Memory B cell (primary cell): Measurements from ENCODE around the gene TRPM6.

ENCODE experiments used
- ATAC-seq: fragments of 150-1000 bp; cut with Tn5 transposase; 2 replicates; pipeline ENCODE4 v1.10.0; 2021; ENCODE audit warnings: low read depth, mild to moderate bottlenecking, moderate library complexity
- DNase-seq, 2 donors: peaks; one replicate each; pipeline ENCODE4 v3.0.0; 2022; ENCODE audit warnings: low spot score in 2 of 2
- H3K27ac Mint-ChIP-seq: one replicate; pipeline ENCODE4 v1.8.0; 2022; ENCODE audit warnings: mild to moderate bottlenecking, moderate library complexity, mixed read lengths
- H3K27me3 Mint-ChIP-seq: one replicate; pipeline ENCODE4 v1.8.0; 2022; ENCODE audit warnings: mixed read lengths
- H3K36me3 Mint-ChIP-seq: one replicate; pipeline ENCODE4 v1.8.0; 2022; ENCODE audit warnings: mild to moderate bottlenecking, mixed read lengths
- H3K4me1 Mint-ChIP-seq: one replicate; pipeline ENCODE4 v1.8.0; 2022; ENCODE audit warnings: mixed read lengths
- H3K4me3 Mint-ChIP-seq: one replicate; pipeline ENCODE4 v1.8.0; 2022; ENCODE audit warnings: mild to moderate bottlenecking, moderate library complexity, mixed read lengths
- H3K9me3 Mint-ChIP-seq: one replicate; pipeline ENCODE4 v1.8.0; 2022; ENCODE audit warnings: mixed read lengths

TRPM6 gene

DNA sequence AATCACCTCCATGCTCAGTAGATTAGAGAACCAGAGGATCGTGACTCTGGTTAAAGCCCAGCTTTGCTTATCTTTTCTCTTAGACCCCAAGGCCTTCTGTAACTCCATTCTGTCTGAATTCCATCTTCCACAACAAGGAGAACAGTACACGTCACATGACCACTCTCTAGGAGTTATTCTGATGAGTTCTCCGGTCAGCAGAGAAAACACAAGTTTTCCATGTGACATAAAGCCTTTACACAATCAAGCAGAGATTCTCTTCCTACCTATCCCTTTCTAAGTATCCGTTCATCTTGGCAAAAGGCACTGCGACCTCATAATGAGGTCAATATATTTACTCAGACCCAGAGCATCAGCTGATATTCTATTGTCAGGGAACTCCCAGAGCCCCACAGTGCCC lies 112.3 kb downstream of the TRPM6 start:
- no peak for DNase-seq
- Mint-ChIP-seq H3K36me3 (no peaks in the 10 kb centered on the region), H3K27ac (no peak overlapping the region), H3K4me1 (peaks cover 5% of the 10 kb centered on the region), H3K4me3 (no peak overlapping the region), H3K9me3 (no peaks in the 10 kb centered on the region), H3K27me3 (peaks cover 12% of the 10 kb centered on the region)
- ATAC-seq: no peak

DNA sequence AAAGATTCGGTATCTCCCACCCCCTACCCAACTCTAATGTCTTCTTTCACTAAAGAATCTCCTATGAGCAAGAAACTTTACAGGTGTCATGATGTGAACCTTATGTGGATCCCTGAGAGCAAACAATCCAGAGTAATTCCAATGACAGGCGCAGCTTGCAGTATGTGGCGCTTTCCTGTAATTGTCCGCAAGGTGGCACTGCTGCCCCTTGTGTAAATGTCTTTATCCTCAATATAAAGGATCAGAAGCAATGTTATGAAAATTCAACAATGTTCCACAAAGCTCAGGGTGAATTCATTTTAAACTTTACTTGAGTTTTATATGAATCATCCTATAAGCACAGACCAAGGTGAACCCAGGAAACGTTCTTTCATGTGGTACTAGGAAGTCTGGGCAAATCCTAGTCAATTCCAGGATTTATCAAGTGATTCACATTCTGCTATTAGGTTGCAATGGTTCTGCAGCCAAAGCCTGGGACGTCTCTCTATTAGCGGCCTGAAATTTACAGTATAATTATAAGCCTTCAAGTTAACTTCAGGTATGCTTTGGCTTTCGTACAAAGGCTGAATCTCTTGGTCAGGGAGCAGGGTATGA lies 113.7 kb downstream of the TRPM6 start:
- Mint-ChIP-seq H3K27me3 (peaks cover 13% of the 10 kb centered on the region), H3K4me1 (peaks cover 5% of the 10 kb centered on the region), H3K9me3 (no peaks in the 10 kb centered on the region), H3K4me3 (no peak overlapping the region), H3K27ac (no peak overlapping the region), H3K36me3 (no peaks in the 10 kb centered on the region)
- ATAC-seq: peak; percentile 61
- peak; percentile 56 for DNase-seq

DNA sequence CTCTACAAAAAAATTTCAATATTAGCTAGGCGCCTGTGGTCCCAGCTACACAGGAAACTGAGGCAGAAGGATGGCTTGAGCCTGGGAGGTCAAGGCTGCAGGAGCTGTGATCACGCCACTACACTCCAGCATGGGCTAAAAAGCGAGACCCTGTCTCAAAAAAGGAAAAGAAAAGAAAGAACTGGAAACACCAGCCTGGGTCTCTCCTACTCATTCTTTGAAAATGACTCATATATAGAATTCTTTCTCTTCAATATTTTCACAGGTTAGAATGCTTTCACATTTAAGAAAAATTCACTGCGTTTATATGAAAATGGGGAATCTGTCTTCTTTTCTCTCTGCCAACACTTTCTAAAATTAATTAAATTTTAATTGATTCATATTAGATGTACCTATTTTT lies 115.6 kb downstream of the TRPM6 start:
- peaks cover 5% of the 10 kb centered on the region for H3K4me1 Mint-ChIP-seq
- no peak overlapping the region for H3K27ac Mint-ChIP-seq
- H3K27me3 Mint-ChIP-seq: peaks cover 16% of the 10 kb centered on the region
- H3K4me3 Mint-ChIP-seq: no peak overlapping the region
- H3K36me3 Mint-ChIP-seq: no peaks in the 10 kb centered on the region
- no peak for DNase-seq
- no peaks in the 10 kb centered on the region for H3K9me3 Mint-ChIP-seq
- no peak for ATAC-seq

DNA sequence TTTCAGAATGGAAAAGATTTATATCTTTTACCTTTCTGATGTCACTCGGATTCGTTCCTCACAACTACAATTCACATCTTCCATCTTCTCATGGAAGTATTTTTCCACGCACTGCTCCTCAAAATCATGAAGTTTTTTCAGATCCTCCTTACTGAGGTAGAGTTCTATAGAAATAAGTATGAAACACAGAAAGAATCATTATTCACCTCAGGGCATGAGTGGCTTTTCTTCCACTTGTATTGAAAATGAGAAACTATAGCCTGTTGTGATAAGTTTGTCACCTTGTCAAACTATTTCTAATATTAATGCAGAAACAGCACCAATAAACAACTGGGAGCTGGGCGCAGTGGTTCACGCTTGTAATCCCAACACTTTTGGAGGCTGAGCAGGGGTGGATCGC lies 116.0 kb downstream of the TRPM6 start:
- peaks cover 5% of the 10 kb centered on the region for H3K4me1 Mint-ChIP-seq
- no peaks in the 10 kb centered on the region for H3K36me3 Mint-ChIP-seq
- H3K27me3 Mint-ChIP-seq: peaks cover 16% of the 10 kb centered on the region
- H3K9me3 Mint-ChIP-seq: no peaks in the 10 kb centered on the region
- no peak for DNase-seq
- H3K27ac Mint-ChIP-seq: no peak overlapping the region
- H3K4me3 Mint-ChIP-seq: no peak overlapping the region
- ATAC-seq: no peak

DNA sequence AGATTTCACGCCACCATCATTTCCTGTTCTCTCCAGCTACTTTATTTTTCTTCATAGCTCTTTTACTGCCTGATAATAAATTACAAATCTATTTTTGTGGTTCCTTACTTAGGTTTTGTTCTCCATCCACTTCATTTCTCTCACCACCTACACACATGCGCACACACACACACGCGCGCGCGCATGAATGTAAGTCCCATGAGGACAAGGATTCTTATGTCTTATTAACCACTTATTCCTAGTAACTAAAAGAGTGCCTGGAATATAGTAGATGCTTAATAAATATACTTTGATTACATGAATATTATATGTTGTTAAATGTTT lies 116.5 kb downstream of the TRPM6 start:
- H3K4me1 Mint-ChIP-seq: peaks cover 5% of the 10 kb centered on the region
- no peak overlapping the region for H3K27ac Mint-ChIP-seq
- no peaks in the 10 kb centered on the region for H3K9me3 Mint-ChIP-seq
- no peak for ATAC-seq
- H3K27me3 Mint-ChIP-seq: peaks cover 16% of the 10 kb centered on the region
- H3K36me3 Mint-ChIP-seq: no peaks in the 10 kb centered on the region
- no peak overlapping the region for H3K4me3 Mint-ChIP-seq
- no peak for DNase-seq

DNA sequence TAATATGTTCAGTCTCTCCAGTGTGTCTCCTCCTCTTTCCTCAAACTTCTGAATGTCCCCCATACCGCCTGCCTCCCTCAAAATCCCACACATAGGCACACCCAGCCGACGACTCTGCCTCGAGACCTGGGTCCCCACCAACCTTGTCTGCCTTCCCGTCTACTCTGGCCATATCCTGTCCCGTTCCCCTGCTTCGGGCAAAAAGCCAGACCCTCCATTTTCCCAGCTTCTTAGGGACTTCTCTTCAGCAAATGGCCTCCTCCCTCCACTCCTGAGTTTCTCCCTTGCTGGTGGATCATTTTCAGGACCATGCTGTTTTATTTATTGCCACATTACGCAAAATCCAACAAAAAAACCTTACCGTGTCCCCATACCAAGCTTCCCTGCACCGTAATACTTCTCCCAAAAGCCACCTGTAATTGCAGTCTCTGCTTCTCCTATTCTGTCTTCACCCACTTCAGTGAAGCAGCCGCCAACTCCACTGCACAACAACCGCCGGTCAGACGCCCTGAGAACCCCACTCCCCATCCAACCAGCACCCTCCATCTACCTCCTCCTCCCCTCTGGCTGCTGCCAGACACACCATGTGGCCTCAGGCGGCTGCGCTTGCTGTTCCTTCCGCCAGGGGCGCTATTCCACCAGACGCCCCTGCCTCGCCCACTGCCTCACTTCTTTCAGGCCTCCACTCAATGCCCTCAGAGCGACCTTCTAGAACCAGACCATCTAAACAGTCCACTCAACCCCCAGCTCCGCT lies 117.0 kb downstream of the TRPM6 start:
- peaks cover 5% of the 10 kb centered on the region for H3K4me1 Mint-ChIP-seq
- no peaks in the 10 kb centered on the region for H3K9me3 Mint-ChIP-seq
- ATAC-seq: peak; percentile 85
- H3K36me3 Mint-ChIP-seq: no peaks in the 10 kb centered on the region
- H3K27me3 Mint-ChIP-seq: peaks cover 16% of the 10 kb centered on the region
- peak; percentile 23 to 54 for DNase-seq
- no peak overlapping the region for H3K4me3 Mint-ChIP-seq
- H3K27ac Mint-ChIP-seq: no peak overlapping the region

DNA sequence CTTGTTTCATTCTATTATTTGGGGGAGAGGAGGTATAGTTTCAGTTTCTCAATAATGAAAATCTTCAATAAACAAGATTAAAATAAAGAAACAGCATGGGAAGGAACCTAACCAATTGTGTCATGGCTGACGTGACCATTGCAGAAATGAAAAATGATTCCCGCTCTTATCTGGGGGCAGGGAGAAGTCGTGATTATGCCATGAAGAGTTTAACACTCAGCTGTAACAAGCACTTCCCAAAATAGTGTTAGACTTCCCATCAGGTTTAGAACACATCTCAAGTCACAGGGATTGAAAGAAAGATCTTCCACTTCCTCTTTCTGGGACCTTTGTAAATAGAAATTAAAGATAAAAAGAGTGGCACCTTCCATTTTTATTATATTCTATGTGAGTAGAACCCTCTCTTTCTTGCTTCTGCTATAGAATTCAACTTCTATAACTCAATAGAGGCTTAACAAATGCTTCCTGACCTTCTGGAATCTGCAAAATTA lies 122.2 kb downstream of the TRPM6 start:
- Mint-ChIP-seq H3K4me1 (peaks cover 2% of the 10 kb centered on the region), H3K36me3 (no peaks in the 10 kb centered on the region), H3K27ac (no peak overlapping the region)

DNA sequence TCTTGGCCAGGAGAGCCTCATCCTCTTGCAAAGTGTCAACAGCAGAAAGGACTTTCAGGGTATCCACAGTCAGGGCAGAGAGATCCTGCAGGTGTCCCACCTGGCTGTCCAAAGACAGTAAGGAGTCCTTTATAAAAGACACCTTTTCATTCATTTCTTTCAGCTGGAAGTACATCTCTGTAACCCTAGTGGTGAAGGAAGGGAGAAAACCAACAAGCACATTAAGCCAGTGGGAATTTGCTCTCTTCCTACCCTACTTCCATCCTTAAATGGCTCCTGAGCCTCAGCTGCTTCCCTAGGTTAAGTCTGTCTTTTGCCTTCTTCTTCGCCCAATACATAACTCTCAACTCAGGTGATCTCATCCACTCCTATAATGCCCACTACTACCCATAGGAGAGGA lies 124.8 kb downstream of the TRPM6 start:
- Mint-ChIP-seq H3K9me3 (no peaks in the 10 kb centered on the region), H3K4me1 (peaks cover 2% of the 10 kb centered on the region), H3K27me3 (peaks cover 7% of the 10 kb centered on the region), H3K27ac (no peak overlapping the region), H3K36me3 (no peaks in the 10 kb centered on the region), H3K4me3 (no peak overlapping the region)
- ATAC-seq (no peak), DNase-seq (no peak)

More for the DNA sequence above, 122.2 kb downstream of the TRPM6 start:
- Mint-ChIP-seq H3K4me3 (no peak overlapping the region), H3K9me3 (no peaks in the 10 kb centered on the region), H3K27me3 (peaks cover 18% of the 10 kb centered on the region)
- ATAC-seq (no peak), DNase-seq (no peak)

DNA sequence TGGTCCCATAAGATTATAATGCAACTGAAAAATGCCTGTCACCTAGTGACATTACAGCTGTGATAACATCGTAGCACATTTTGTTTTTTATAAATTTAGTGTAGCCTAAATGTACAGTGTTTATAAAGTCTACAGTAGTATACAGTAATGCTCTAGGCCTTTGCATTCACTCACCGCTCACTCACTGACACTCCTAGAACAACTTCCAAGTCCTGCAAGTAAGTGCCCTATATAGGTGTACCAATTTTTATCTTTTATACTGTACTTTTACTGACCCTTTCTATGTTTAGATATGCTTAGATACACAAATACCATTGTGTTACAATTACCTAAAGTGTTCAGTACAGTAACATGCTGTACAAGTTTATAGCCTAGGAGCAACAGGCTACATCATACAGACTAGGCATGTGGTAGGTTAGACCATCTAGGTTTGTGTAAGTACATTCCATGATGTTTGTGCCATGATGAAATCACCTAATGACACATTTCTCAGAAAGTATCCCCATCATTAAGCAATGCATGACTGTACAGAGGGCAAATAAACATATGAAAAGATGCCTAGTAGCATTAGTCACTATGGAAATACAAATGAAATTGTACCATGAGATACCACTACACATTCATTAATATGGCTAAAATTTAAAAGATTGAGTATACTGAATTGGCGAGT lies 127.6 kb downstream of the TRPM6 start:
- no peaks in the 10 kb centered on the region for H3K4me1 Mint-ChIP-seq
- no peak overlapping the region for H3K4me3 Mint-ChIP-seq
- no peak for ATAC-seq
- H3K36me3 Mint-ChIP-seq: no peaks in the 10 kb centered on the region
- H3K27ac Mint-ChIP-seq: no peak overlapping the region
- peaks cover 7% of the 10 kb centered on the region for H3K27me3 Mint-ChIP-seq
- no peaks in the 10 kb centered on the region for H3K9me3 Mint-ChIP-seq
- DNase-seq: no peak

DNA sequence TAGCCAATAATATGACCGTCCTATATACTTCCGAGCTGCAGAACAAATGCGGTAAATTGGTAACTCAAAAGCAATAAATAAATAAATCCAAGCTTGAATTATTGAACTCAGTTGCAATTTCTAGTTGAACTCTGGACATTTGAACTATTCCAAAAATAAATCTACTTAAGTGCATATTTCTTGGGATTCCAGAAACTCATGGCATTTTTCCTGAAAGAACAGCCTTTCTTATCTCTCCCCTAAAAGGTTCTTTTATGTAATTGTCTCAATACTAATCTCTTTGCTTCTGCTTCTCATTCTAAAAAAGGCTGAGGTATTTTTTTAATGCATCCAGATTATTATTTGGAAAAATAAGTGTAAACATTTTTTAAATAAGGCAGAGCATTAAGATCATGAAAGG lies 131.7 kb downstream of the TRPM6 start:
- no peak overlapping the region for H3K27ac Mint-ChIP-seq
- no peaks in the 10 kb centered on the region for H3K36me3 Mint-ChIP-seq
- DNase-seq: no peak
- H3K4me3 Mint-ChIP-seq: no peak overlapping the region
- H3K9me3 Mint-ChIP-seq: no peaks in the 10 kb centered on the region
- H3K4me1 Mint-ChIP-seq: no peaks in the 10 kb centered on the region
- ATAC-seq: no peak
- H3K27me3 Mint-ChIP-seq: peaks cover 2% of the 10 kb centered on the region

DNA sequence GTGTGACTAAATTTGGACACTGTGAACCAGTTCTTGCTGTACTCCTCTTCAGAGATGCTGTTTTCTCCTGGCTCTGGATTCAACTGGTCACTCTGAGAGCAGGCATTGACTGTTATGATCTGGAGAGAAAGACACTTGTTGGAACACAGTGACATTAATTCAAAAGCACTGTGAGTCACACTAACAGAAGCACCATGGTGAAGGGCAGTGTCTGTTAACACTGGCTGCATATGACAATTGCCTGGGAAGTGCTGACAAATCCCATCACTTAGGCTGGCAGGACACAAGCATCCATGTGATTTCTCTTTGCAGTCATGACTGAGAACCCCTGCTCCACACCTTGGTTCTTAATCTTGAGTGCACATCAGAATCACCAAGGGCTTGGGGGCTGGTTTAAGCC lies 132.4 kb downstream of the TRPM6 start:
- DNase-seq: no peak
- H3K27ac Mint-ChIP-seq: no peak overlapping the region
- H3K36me3 Mint-ChIP-seq: no peaks in the 10 kb centered on the region
- ATAC-seq: no peak
- no peak overlapping the region for H3K4me3 Mint-ChIP-seq
- peaks cover 2% of the 10 kb centered on the region for H3K27me3 Mint-ChIP-seq
- H3K4me1 Mint-ChIP-seq: no peaks in the 10 kb centered on the region
- no peaks in the 10 kb centered on the region for H3K9me3 Mint-ChIP-seq

DNA sequence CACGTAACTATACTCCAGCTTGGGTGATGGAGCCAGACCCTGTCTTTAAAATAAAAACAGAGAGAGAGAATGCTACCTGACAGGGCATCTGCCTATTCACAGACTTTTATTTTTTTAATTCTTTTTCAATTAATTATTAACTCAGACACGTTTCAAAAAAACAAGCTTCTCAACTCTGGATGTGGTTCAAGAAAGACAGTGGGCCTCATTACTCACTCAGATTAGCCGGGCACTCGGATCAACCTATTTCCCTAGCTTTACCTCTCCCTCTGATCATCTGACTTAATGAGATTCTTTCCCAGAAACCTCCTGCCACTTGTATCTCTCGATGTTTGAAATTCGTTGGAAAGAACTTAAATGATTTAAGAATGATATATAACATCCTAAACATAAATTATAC lies 134.1 kb downstream of the TRPM6 start:
- ATAC-seq (no peak), DNase-seq (no peak)
- Mint-ChIP-seq H3K27me3 (peaks cover 2% of the 10 kb centered on the region), H3K4me1 (no peaks in the 10 kb centered on the region), H3K27ac (no peak overlapping the region), H3K9me3 (no peaks in the 10 kb centered on the region), H3K36me3 (no peaks in the 10 kb centered on the region), H3K4me3 (no peak overlapping the region)

DNA sequence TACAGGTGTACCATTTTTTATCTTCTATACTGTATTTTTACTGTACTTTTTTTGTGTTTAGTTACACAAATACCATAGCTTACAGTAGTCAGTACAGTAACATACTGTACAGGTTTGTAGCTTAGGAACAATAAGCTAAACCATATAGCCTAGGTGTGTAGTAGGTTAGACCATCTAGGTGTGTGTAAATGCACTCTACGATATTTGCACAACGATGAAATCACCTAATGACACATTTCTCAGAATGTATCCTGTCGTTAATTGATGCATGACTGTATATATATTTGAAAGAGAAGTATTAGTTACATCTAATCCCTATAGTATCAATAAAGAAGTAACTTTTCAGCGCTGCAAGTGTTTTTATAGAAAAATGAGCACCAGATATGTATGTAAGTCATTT lies 138.8 kb downstream of the TRPM6 start:
- H3K9me3 Mint-ChIP-seq: no peaks in the 10 kb centered on the region
- no peaks in the 10 kb centered on the region for H3K4me1 Mint-ChIP-seq
- DNase-seq (no peak), ATAC-seq (no peak)
- H3K27me3 Mint-ChIP-seq: peaks cover 13% of the 10 kb centered on the region
- H3K4me3 Mint-ChIP-seq: no peak overlapping the region
- peaks cover 2% of the 10 kb centered on the region for H3K36me3 Mint-ChIP-seq
- no peak overlapping the region for H3K27ac Mint-ChIP-seq

DNA sequence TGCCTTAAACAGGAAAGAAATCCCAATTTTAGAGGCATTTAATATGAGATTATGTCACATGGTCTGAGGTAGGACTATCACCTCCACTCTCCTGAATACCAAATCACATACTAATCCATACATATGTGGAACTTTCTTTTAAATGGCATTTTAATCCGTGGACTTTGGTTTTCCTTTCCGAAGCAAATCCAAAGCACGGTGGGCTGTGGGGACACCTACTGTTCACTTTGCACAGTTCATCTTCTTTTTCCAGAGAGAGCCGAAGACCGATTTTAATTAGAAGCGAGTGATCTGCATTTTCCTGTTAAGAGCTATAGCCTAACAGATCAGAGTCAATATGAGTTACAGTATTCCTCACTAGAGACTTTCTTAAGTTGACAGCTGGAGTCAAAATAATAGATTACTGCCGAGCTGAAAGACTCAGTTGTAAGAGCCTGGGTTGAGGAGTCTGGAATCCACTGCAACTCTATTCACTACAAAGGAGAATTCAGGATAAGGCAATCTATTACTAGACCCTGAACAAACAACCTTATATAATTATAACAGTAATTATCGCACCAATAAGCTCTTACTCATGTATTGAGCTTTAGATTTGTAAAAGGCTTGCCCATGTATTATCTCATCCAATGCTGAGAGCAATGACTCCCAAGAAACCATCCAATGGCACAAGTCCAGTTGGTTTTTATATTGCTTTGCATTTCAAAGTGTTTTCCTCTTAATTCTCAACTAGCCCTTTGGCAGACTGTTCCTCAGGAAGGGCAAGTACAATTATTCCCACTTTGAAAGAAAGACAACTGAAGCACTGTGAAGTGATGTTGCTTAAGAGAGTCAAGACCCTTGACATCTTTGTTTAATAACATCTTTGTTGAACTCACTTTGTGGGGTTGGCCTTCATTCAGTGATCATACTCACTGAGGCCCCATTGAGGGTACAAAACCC lies 144.7 kb downstream of the TRPM6 start:
- peaks cover 2% of the 10 kb centered on the region for H3K36me3 Mint-ChIP-seq
- H3K4me3 Mint-ChIP-seq: no peak overlapping the region
- H3K9me3 Mint-ChIP-seq: no peaks in the 10 kb centered on the region
- H3K27me3 Mint-ChIP-seq: peaks cover 17% of the 10 kb centered on the region
- DNase-seq: no peak
- H3K4me1 Mint-ChIP-seq: no peaks in the 10 kb centered on the region
- no peak overlapping the region for H3K27ac Mint-ChIP-seq
- no peak for ATAC-seq
